ENCODE measurements around the gene ERI3.

Gene ERI3

GRCh38 chr1:44316231-44316759 lies 38.8 kb downstream of the ERI3 start:
- no peak for DNase-seq (ENCODE audit: low read depth in 3 of 3)

DNA sequence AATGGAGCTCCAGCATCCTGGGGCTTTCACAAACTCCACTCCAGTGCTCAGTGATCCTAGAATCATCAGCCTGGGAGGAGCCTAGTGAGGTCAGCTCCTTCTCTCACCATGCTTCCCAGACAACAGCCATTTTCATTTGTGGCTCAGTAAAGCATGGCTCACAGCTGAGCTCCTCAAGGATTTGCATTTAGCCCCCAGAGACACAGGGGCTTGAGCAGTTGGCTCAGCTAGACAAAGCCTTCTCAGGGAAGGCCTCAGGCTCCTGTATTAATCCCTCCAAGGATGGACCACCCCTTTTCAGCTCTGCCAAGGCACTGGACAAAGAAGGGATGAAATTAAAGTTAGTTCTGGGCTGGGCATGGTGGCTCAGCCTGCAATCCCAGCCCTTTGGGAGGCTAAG lies 39.5 kb downstream of the ERI3 start:
- no peak for DNase-seq (ENCODE audit: low read depth in 3 of 3)

- no peak for DNase-seq (ENCODE audit: low read depth in 3 of 3)
Observed at GRCh38 chr1:44314452-44314851, 40.6 kb downstream of the ERI3 start.

DNA sequence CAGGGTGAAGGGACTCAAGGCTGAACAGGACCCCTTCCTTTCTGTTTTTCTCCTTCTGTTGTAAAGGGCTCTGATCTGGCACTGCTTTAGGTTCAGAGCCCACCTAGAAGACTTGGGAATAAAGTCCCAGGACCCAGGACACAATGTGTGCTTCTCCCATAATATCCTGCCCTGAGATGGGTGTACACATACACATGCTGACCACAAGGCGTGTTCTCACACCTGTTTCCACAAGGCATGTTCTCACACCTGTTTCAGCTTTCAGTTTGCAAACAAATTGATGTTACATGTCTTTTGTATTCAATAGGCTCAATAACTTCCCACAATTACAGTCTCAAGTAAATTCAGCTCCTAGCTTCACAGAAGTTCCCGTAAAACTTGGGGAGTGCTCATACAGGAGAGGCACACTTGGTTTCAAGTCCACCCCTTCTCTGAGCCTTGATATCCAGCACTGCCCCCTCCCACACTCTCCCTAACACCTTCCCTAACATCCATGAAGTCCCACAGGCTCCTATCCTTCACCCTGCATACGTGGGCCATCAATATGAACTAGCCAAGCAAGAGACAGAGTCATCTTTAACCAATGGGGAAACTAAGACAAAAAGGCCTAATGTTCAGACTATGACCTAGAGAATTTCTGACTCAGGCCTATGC lies 41.7 kb downstream of the ERI3 start:
- DNase-seq (ENCODE audit: low read depth in 3 of 3): no peak

GRCh38 chr1:44312399-44313196 lies 42.5 kb downstream of the ERI3 start:
- no peak for DNase-seq (ENCODE audit: low read depth in 3 of 3)

GRCh38 chr1:44310006-44310405 lies 45.1 kb downstream of the ERI3 start:
- no peak for DNase-seq (ENCODE audit: low read depth in 3 of 3)

- peak in 1 of 3 donors; percentile 1 for DNase-seq (ENCODE audit: low read depth in 3 of 3)
Observed at GRCh38 chr1:44305962-44306422, 49.1 kb downstream of the ERI3 start.

DNA sequence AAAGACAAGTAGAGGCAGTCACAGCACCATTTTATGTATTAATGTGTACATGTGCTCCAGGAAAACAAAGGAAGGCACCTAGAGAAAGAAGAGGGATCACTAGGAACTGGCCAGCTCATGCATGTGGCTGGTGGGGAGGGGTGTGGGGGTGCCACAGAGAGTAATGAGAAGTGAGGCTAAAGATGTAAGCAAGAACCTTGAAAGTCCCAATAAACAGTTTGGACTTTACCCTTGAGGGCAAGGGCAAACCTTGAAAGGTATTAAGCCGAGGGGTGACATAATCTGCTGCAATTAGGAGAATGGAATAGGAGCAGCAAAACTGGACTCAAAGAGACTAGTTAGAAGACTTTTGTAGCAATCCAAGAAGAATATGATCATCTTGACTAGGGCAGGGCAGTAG lies 51.5 kb downstream of the ERI3 start:
- DNase-seq (ENCODE audit: low read depth in 3 of 3): no peak

DNA sequence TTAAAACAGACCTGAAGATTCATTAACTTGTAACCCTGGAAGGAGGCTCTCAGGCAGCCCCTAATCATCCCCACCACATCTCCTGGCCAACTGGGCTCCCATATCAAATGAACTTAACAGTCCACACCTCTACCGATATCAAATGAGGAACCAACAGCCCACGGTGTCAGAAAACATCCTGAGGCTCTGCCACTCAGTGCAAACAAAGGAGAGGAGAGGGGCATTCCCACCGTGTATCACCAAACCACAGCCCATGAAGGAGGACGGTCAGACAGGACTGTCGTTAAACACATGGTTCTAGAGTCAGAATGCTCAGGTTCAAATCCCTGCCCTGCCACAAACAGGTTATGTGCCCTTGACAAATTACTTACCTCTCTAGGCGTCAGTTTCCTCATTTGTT lies 52.5 kb downstream of the ERI3 start:
- DNase-seq (ENCODE audit: low read depth in 3 of 3): no peak

DNA sequence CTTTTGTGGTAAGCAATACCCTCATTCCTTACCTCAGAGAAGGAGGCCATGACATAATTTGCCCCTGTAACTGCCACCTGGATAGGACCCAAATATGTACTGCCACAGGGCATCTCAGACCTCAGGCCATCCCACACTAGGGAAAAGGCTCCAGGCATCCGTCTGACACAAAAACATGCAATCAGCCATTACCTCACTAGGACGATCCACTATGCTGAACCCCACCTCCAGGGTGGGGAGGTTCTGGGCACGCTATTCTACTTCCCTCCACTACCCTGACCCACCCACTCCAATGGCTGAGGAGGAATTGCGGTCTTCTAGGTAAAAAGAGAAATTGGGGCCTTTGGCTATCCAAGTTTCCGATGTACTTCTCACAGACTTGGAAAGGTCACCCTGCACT lies 53.6 kb downstream of the ERI3 start:
- no peak for DNase-seq (ENCODE audit: low read depth in 3 of 3)

DNA sequence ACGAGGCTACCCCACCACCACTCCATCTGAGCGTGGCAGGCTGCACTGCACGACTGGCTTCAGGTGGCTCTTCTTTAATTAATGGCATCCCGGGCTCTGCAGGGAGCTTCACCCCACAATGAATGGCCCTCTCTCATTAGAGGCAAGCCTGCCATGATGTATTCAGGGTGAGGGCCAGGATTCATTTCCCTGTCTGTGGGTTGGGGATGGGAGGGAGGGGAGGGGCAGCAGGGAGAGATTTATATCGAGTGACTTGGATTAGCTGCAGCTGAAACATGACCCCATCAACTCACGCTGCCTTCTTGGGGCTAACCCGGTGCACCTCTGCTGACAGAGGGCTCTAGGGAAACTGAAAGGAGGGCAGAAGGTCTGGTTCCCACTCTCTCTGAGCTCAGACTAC lies 54.2 kb downstream of the ERI3 start:
- DNase-seq (ENCODE audit: low read depth in 3 of 3): no peak

- no peak for DNase-seq (ENCODE audit: low read depth in 3 of 3)
Observed at GRCh38 chr1:44297695-44298400, 57.2 kb downstream of the ERI3 start.

DNA sequence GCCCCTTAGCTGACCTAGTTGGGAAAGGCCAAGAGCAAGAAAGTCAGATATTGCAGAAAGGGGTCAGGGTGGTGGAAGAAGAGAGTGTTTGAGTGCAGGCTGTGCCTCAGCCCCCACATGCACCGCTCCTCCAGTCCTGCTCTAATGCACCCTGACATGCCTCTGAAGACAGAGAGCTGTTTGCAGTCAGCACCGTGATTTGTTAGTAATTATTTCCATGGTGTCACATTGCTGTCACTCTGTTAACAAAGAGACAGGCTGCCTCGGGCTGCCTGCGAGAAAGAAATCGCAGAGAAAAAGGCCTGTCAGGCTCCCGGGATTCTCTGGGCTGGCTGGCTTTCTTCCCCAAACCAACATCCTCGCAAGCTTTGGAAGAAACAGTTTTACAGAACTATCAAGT lies 58.3 kb downstream of the ERI3 start:
- no peak for DNase-seq (ENCODE audit: low read depth in 3 of 3)

GRCh38 chr1:44296086-44296485 lies 59.0 kb downstream of the ERI3 start:
- DNase-seq (ENCODE audit: low read depth in 3 of 3): no peak

DNA sequence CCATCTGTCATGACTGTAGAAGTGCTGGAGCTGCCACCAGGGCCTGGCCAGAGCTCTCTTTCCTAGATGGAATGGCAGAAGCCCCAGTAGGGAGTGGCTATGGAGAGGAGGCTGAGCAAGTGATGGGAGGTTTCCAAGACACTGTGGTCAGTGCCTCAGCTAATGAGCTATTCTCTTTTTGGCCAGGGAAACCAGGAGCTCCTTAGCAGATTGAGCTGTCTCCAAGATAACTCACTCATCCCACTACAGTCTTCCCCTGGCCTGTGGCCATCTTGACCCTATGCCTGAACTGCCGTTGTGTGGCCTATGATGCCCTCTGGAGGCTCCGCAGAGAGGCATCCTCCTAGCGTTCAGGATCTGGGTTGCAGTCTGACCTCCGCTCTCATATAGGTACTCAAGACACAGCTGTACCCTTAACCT lies 60.5 kb downstream of the ERI3 start:
- DNase-seq (ENCODE audit: low read depth in 3 of 3): no peak

DNA sequence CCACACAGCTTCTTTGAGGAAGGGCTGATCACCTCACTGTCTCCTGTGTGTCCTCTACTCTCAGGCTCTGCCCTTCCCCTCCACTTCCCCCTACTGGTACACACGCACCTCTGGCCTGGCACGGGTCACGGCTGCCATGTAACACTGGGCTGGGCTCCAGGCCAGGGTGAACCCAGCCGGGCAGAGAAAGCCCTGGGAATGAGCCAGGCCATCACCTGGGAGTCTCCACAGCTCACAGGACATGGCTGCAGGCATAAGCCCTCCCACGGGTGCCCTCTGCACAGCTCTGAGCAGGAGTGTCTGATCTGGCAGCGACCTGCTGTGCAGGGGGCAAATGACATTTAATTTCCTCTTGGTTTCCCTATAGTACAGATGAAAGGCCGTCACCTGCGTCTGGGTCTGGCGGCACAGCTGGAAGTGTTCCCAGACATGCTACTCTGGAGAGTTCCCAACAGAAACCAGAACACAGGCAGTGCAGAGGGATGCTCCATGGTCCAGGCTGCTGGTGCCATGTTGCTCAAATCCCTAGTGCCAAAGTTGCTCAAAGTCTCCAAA lies 61.2 kb downstream of the ERI3 start:
- no peak for DNase-seq (ENCODE audit: low read depth in 3 of 3)

DNA sequence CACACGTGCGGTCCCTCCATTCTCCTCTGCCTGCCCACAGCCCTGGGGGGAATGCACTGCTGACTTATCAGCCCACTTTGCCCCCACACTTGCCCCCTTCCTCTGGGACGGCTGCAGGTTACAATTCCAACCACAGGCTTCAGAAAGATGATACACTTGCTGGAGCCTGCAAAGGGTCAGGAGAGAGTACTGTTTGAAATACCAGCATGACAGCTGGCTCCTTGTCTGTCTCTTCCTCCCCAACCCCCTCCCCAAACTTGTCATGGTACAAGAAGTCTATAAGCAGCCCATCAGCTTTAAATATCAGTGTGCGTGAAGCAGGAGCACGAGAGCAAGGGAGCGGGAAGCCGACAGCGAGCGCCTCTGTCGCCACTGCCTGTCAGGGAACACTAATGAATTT lies 62.4 kb downstream of the ERI3 start:
- no peak for DNase-seq (ENCODE audit: low read depth in 3 of 3)

DNA sequence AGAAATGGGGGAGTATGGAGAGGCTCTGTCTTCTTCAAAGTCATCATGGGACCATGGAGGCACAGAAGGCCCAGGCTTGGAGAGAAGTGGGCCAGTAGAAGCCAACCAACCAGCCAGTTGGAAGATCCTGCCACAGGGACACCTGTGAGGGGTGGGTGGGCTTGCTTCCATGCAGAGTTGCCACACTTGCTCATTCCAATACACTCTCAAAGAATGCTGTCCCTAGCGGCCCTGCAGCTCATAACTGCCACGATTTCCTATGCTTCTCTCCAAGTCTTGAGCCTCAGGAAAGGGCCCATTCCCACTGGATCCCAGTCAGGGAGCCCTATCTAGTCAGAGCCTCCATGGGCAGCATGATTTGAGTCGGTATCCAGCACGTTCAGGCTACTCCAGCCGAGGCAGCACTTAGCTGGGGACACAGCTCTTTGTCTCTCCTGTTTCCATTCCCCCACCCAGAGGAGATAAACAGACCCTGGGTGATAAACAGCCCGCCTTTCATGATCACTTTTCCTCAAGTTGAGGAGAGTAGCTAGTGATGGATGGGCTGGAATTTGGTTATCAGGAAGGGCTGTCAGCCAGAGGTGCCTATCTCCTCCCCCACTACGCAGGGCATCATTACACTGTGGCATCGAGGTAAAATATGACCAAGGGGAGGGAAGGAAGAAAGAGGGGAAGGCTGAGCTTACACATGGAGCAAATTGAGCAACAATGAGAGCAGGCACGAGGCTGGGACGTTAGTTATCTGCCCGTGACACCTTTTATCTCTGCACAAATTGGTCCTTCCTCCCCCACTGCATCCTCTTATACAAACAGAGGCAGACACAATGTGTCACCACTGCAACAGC lies 64.6 kb downstream of the ERI3 start:
- DNase-seq (ENCODE audit: low read depth in 3 of 3): no peak

- no peak for DNase-seq (ENCODE audit: low read depth in 3 of 3)
Observed at GRCh38 chr1:44289530-44289929, 65.5 kb downstream of the ERI3 start.

GRCh38 chr1:44288883-44289282 lies 66.2 kb downstream of the ERI3 start:
- no peak for DNase-seq (ENCODE audit: low read depth in 3 of 3)

DNA sequence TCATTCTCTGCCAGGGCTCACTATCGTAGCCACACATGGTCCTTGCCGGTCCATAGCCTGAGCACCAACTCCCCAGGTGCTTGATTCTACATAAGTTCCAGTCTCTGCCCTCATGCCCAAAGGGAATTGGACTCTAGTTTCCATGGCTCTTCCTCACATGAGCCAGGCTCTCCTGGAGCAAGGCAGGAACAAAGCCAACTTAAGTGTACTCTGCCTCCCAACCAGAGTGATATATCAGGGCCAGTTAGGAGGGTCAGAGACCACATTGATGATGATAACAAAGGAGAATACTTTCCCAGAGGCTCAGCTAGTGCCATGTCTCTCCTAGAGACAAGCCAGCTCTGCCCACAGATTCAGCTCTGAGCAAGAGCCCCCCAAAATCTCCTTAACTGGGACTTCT lies 70.9 kb downstream of the ERI3 start:
- no peak for DNase-seq (ENCODE audit: low read depth in 3 of 3)

All from stimulated activated CD4-positive, alpha-beta T cell treated with anti-CD3 and anti-CD28 coated beads, TNF-alpha, amount 100 ng/mL, for 48 hours (primary cell).